GM12878 (cell line): ENCODE measurements around the gene VTI1A.

Experiments
- EZH2 ChIP-seq: IDR thresholded peaks from 2 replicates; pipeline ENCODE4 v1.6.1; 2012; ENCODE audit warnings: low read depth, mild to moderate bottlenecking, control low read depth, inconsistent platforms, low read length, borderline replicate concordance; ENCODE audit not compliant: control insufficient read depth
- FOXK2 ChIP-seq: fragments of 450-650 bp; IDR thresholded peaks from 2 replicates; pipeline ENCODE4 v1.6.1; 2017; ENCODE audit warnings: mild to moderate bottlenecking, moderate library complexity
- JUNB ChIP-seq: IDR thresholded peaks from 2 replicates; pipeline ENCODE4 v1.6.1; 2016; ENCODE audit warnings: antibody characterized with exemption, mild to moderate bottlenecking
- KAT2A ChIP-seq: conservative IDR thresholded peaks from 2 replicates; pipeline ENCODE4 v1.6.1; 2011; ENCODE audit warnings: low read depth, low read length; ENCODE audit not compliant: control insufficient read depth
- RAD21 ChIP-seq: IDR thresholded peaks from 2 replicates; pipeline ENCODE4 v1.6.1; 2011; ENCODE audit warnings: mild to moderate bottlenecking, low read depth, low read length, moderate library complexity; ENCODE audit not compliant: insufficient read depth
- SMAD1 ChIP-seq: fragments of 450-650 bp; IDR thresholded peaks from 2 replicates; pipeline ENCODE4 v1.6.1; 2018; ENCODE audit warnings: mild to moderate bottlenecking, low read depth; ENCODE audit not compliant: partially characterized antibody
- SMARCA5 ChIP-seq: fragments of 450-650 bp; IDR thresholded peaks from 2 replicates; pipeline ENCODE4 v1.6.1; 2017; ENCODE audit warnings: mild to moderate bottlenecking
- SUPT20H ChIP-seq: IDR thresholded peaks from 2 replicates; pipeline ENCODE4 v1.6.1; 2011; ENCODE audit warnings: low read depth, mild to moderate bottlenecking, low read length, moderate library complexity, borderline replicate concordance; ENCODE audit not compliant: control insufficient read depth
- ZBTB33 ChIP-seq: fragments of 450-650 bp; IDR thresholded peaks from 2 replicates; pipeline ENCODE4 v1.6.1; 2017; ENCODE audit warnings: mild to moderate bottlenecking
- TF ChIP-seq, protein P1 (sequence below), 3 experiments: IDR thresholded peaks in 2 of 3; conservative IDR thresholded peaks in 1 of 3; 2 replicates each; pipeline ENCODE4 v1.5.1; 2011; ENCODE audit warnings: low read depth in 3 of 3, low read length in 3 of 3, mild to moderate bottlenecking in 3 of 3, control low read depth in 2 of 3, moderate library complexity in 2 of 3, inconsistent platforms in 1 of 3, mixed read lengths in 1 of 3; ENCODE audit not compliant: control insufficient read depth in 2 of 3, insufficient read depth in 1 of 3; ENCODE audit errors: extremely low read depth in 1 of 3

- TF ChIP-seq SMAD1 (no peak), ZBTB33 (no peak), SMARCA5 (no peak), KAT2A (no peak), EZH2 (no peak), SUPT20H (no peak), JUNB (no peak), RAD21 (no peak), FOXK2 (no peak)
- TF ChIP-seq, protein P1, sequence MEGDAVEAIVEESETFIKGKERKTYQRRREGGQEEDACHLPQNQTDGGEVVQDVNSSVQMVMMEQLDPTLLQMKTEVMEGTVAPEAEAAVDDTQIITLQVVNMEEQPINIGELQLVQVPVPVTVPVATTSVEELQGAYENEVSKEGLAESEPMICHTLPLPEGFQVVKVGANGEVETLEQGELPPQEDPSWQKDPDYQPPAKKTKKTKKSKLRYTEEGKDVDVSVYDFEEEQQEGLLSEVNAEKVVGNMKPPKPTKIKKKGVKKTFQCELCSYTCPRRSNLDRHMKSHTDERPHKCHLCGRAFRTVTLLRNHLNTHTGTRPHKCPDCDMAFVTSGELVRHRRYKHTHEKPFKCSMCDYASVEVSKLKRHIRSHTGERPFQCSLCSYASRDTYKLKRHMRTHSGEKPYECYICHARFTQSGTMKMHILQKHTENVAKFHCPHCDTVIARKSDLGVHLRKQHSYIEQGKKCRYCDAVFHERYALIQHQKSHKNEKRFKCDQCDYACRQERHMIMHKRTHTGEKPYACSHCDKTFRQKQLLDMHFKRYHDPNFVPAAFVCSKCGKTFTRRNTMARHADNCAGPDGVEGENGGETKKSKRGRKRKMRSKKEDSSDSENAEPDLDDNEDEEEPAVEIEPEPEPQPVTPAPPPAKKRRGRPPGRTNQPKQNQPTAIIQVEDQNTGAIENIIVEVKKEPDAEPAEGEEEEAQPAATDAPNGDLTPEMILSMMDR (IDR thresholded peaks at IDR 0.05 in 2 of 3, conservative IDR thresholded peaks at IDR 0.05 in 1 of 3; ENCODE audit: control insufficient read depth in 2 of 3, extremely low read depth in 1 of 3, insufficient read depth in 1 of 3, low read depth in 3 of 3, low read length in 3 of 3), result no peak
These were observed 276.9 kb downstream of the VTI1A start for GRCh38 chr10:112723876-112724275.
